NB4 (cell line): ENCODE data around the gene BLVRA.
"Not testable (repeated sequence)": the region's sequence is repeated elsewhere in the genome, so short reads cannot be mapped to it uniquely, and the experiment has no call there.

ENCODE experiments used
- CTCF ChIP-seq: IDR thresholded peaks from one replicate; pipeline ENCODE4 v1.5.1; 2012; ENCODE audit warnings: low read depth, low read length
- MAX ChIP-seq: IDR thresholded peaks from 2 replicates; pipeline ENCODE4 v1.6.1; 2011; ENCODE audit warnings: low read depth, low read length
- POLR2A ChIP-seq: IDR thresholded peaks from 2 replicates; pipeline ENCODE4 v1.6.1; 2011; ENCODE audit warnings: mild to moderate bottlenecking; ENCODE audit not compliant: insufficient read length; ENCODE audit errors: extremely low read depth

GRCh38 chr7:43715966-43716365, 42.5 kb upstream of the BLVRA start:
- not testable (repeated sequence) for TF ChIP-seq POLR2A, CTCF, MAX
